K562 (cell line): Measurements from ENCODE around the gene ORM1. TPM values are rescaled to one million over a fixed set of nuclear protein-coding genes. Genes with fewer than 3 reads are reported as not detected.
A peak's percentile ranks its signal among the peaks of the same experiment; 100 is the strongest.

Experiments used
- ATAC-seq: fragments of 200-7000 bp; cut with Tn5 transposase; 3 replicates; pipeline ENCODE4 v1.9.1; 2020; ENCODE audit warnings: moderate library complexity
- BruUV-seq: library from RNA; stranded (reverse); fragments of 400-500 nt; replicated peaks from 2 replicates; lab custom pipeline; 2021; lab: Mats Ljungman, UMichigan
- CTCF ChIA-PET: fragments of 300-600 bp; formaldehyde crosslinking; extraction: SDS; loops from one replicate; lab custom pipeline; 2021; ENCODE audit warnings: low intra/inter-chr PET ratio; lab: Yijun Ruan, JAX
- POLR2A ChIA-PET: fragments of 300-600, 350-650 bp; sonication (Branson Sonifier 250); formaldehyde crosslinking; extraction: SDS; loops from one replicate; lab custom pipeline; 2021; ENCODE audit warnings: antibody characterized with exemption, inconsistent platforms; lab: Yijun Ruan, JAX
- DNase-seq, 4 experiments: peaks; one replicate each; pipeline versions ENCODE4 v3.0.0 to v3.0.0-alpha.2; 2011 to 2018; ENCODE audit warnings: low spot score in 3 of 4, mixed read lengths in 3 of 4; ENCODE audit errors: extremely low read depth in 1 of 4
- FAIRE-seq: peaks from 2 replicates; lab custom pipeline; 2011; peaks lifted over from hg19 to GRCh38; lab: Jason Lieb, UNC
- H2AFZ ChIP-seq: 2 replicates; pipeline ENCODE4 v1.6.0; 2011; ENCODE audit warnings: low read depth, low read length, control low read depth, inconsistent platforms
- H3K27ac ChIP-seq: fragments of 200-600 bp; 3 replicates; pipeline ENCODE4 v1.8.0; 2011; ENCODE audit warnings: low read depth, mild to moderate bottlenecking, control low read depth, inconsistent platforms, low read length, moderate library complexity, mixed read lengths; ENCODE audit errors: extremely low read depth
- H3K27me3 ChIP-seq, 2 experiments: fragments of 300-600 bp in 1 of 2; 2 replicates in 1 of 2; 3 replicates in 1 of 2; pipeline versions ENCODE4 v1.6.0 to v1.8.0; 2011; ENCODE audit warnings: inconsistent platforms in 2 of 2, low read length in 2 of 2, mild to moderate bottlenecking in 1 of 2, mixed read lengths in 1 of 2, moderate library complexity in 1 of 2; ENCODE audit not compliant: control insufficient read depth in 2 of 2, insufficient read depth in 2 of 2
- H3K36me3 ChIP-seq: fragments of 300-600 bp; 3 replicates; pipeline ENCODE4 v1.8.0; 2011; ENCODE audit warnings: mild to moderate bottlenecking, low read length, inconsistent platforms; ENCODE audit not compliant: control insufficient read depth, insufficient read depth
- H3K4me1 ChIP-seq, 2 experiments: fragments of 200-600 bp in 1 of 2; replicated peaks in 1 of 2; 2 replicates in 1 of 2; 3 replicates in 1 of 2; pipeline versions ENCODE4 v1.5.1 to v1.8.0; 2011; ENCODE audit warnings: inconsistent platforms in 2 of 2, low read length in 2 of 2, mild to moderate bottlenecking in 1 of 2, mixed read lengths in 1 of 2, moderate library complexity in 1 of 2; ENCODE audit not compliant: control insufficient read depth in 2 of 2, insufficient read depth in 2 of 2
- H3K4me2 ChIP-seq: 2 replicates; pipeline ENCODE4 v1.6.1; 2011; ENCODE audit warnings: low read length, control low read depth, inconsistent platforms, mixed read lengths; ENCODE audit not compliant: insufficient read depth
- H3K4me3 ChIP-seq: fragments of 200-600 bp; sonication (generic), shearing (Covaris generic); 2 replicates; pipeline ENCODE4 v1.5.1; 2016; ENCODE audit warnings: control low read depth, inconsistent platforms
- H3K79me2 ChIP-seq: fragments of 200-600 bp; 3 replicates; pipeline ENCODE4 v1.8.0; 2011; ENCODE audit warnings: low read length, inconsistent platforms; ENCODE audit not compliant: control insufficient read depth, insufficient read depth
- H3K9ac ChIP-seq, 2 experiments: 2 replicates each; pipeline versions ENCODE4 v1.6.0 to v1.6.1; 2011; ENCODE audit warnings: low read depth in 2 of 2, low read length in 2 of 2, control low read depth in 1 of 2, inconsistent platforms in 1 of 2, mild to moderate bottlenecking in 1 of 2, mixed read lengths in 1 of 2; ENCODE audit not compliant: insufficient read depth in 1 of 2
- H3K9me1 ChIP-seq: one replicate; pipeline ENCODE4 v1.6.0; 2011; ENCODE audit warnings: inconsistent platforms, mild to moderate bottlenecking, low read length, moderate library complexity; ENCODE audit not compliant: control insufficient read depth, insufficient read depth
- H3K9me3 ChIP-seq: replicated peaks from 2 replicates; pipeline ENCODE4 v1.5.1; 2011; ENCODE audit warnings: low read depth, low read length, inconsistent platforms; ENCODE audit not compliant: control insufficient read depth, insufficient read depth
- H4K20me1 ChIP-seq: replicated peaks from 2 replicates; pipeline ENCODE4 v1.6.1; 2011; ENCODE audit warnings: low read length, inconsistent platforms, mixed read lengths; ENCODE audit not compliant: control insufficient read depth, insufficient read depth
- E2F8 ChIP-seq: fragments of 450-650 bp; IDR thresholded peaks from 2 replicates; pipeline ENCODE4 v1.7.1; 2018; ENCODE audit warnings: mild to moderate bottlenecking, low read depth; ENCODE audit not compliant: partially characterized antibody
- EHMT2 ChIP-seq: fragments of 450-650 bp; IDR thresholded peaks from 2 replicates; pipeline ENCODE4 v1.6.1; 2018; ENCODE audit warnings: antibody characterized with exemption
- HES1 ChIP-seq: fragments of 450-650 bp; IDR thresholded peaks from 2 replicates; pipeline ENCODE4 v1.6.1; 2016; ENCODE audit warnings: low read depth, mild to moderate bottlenecking, moderate library complexity
- MCM2 ChIP-seq: fragments of 450-650 bp; IDR thresholded peaks from 2 replicates; pipeline ENCODE4 v1.6.1; 2017; ENCODE audit warnings: low read depth, mild to moderate bottlenecking
- MYNN ChIP-seq, 2 experiments: sonication (generic); formaldehyde crosslinking in 1 of 2; IDR thresholded peaks; 2 replicates each; pipeline versions ENCODE4 v1.5.0 to v1.6.1; 2016 to 2020; ENCODE audit warnings: antibody characterized with exemption in 1 of 2, missing genetic modification reagents in 1 of 2
- NFE2 ChIP-seq: IDR thresholded peaks from 2 replicates; pipeline ENCODE4 v1.6.1; 2014; ENCODE audit warnings: antibody characterized with exemption, low read depth
- RNF219 ChIP-seq: fragments of 250-450 bp; sonication (Bioruptor Pico); IDR thresholded peaks from 2 replicates; pipeline ENCODE4 v1.5.0; 2022; ENCODE audit warnings: mild to moderate bottlenecking
- TSC22D4 ChIP-seq: fragments of 450-650 bp; IDR thresholded peaks from 2 replicates; pipeline ENCODE4 v1.6.1; 2016; ENCODE audit warnings: missing genetic modification characterization, missing biosample characterization, control low read depth
- XRCC5 ChIP-seq: fragments of 200-400 bp; formaldehyde crosslinking; IDR thresholded peaks from 2 replicates; pipeline ENCODE4 v1.6.1; 2017; ENCODE audit warnings: low read depth, mild to moderate bottlenecking, low read length
- ZBTB26 ChIP-seq: fragments of 450-650 bp; formaldehyde crosslinking; IDR thresholded peaks from 2 replicates; pipeline ENCODE4 v1.4.0; 2022; ENCODE audit warnings: missing genetic modification characterization
- ZFP36 ChIP-seq: fragments of 150-350 bp; IDR thresholded peaks from 2 replicates; pipeline ENCODE4 v1.6.1; 2018; ENCODE audit warnings: low read length, low read depth; ENCODE audit not compliant: partially characterized antibody
- ZNF511 ChIP-seq: sonication (generic); formaldehyde crosslinking; IDR thresholded peaks from 2 replicates; pipeline ENCODE4 v1.8.0; 2022; ENCODE audit warnings: mild to moderate bottlenecking, missing genetic modification reagents
- ZNF695 ChIP-seq: fragments of 450-650 bp; formaldehyde crosslinking; IDR thresholded peaks from 2 replicates; pipeline ENCODE4 v1.4.0; 2020; ENCODE audit warnings: mild to moderate bottlenecking, moderate library complexity
- WGBS: fragments of 100-300 bp; shearing (Covaris generic); methylation state at CpG from one replicate; pipeline ENCODE4 v1.1.6; 2016; ENCODE audit warnings: low coverage, mixed read lengths; ENCODE audit not compliant: insufficient coverage; ENCODE audit errors: missing lambda C conversion rate; 5-methylcytosine and 5-hydroxymethylcytosine counted together
- in situ Hi-C: fragments of 300-500 bp; cut with MboI; formaldehyde crosslinking; loops from 4 replicates; pipeline ENCODE4 v1.15.0; 2018; ENCODE audit warnings: inconsistent platforms, mixed read lengths
- intact Hi-C: fragments of 100-400 bp; cut with micrococcal nuclease; formaldehyde crosslinking; loops from 2 replicates; pipeline ENCODE4 v1.14.2; 2022
- polyA plus RNA-seq, 8 experiments: library from polyadenylated mRNA; depleted of rRNA in 4 of 8; stranded (reverse) in 5 of 8; unstranded in 3 of 8; fragments of >200 nt; fragmentation: Nextera tagmentation in 2 of 8; fragmentation: Illumina TruSeq in 1 of 8; extraction: Ambion mirVana in 2 of 8; extraction: Trizol in 1 of 8; gene quantifications; 2 replicates each; pipeline versions ENCODE4 v1.2.1 to v1.2.3, GENCODE V29; 2011 to 2014; ENCODE audit warnings: inconsistent platforms in 1 of 8, missing spikeins in 1 of 8
- total RNA-seq, 7 experiments: library from RNA; depleted of rRNA in 6 of 7; stranded (reverse); fragments of >200 nt in 6 of 7; fragmentation: Illumina TruSeq in 2 of 7; extraction: Trizol in 2 of 7; gene quantifications; 2 replicates each; pipeline versions ENCODE4 v1.2.1 to v1.2.3, GENCODE V29; 2011 to 2021; ENCODE audit warnings: low replicate concordance in 1 of 7

The ORM1 gene
- total and polyA plus RNA-seq, 9 of the 15 experiments (the other 6 are each of a cell fraction or from before 2014, with no cell fraction given), result 2.9 TPM; not detected in 8

- no peak overlapping the region for H3K4me3 ChIP-seq
- H3K4me2 ChIP-seq, result no peak overlapping the region
- in situ Hi-C loops (no loop called here), intact Hi-C loops (no loop called here)
- no peaks in the 10 kb centered on the region for H3K79me2 ChIP-seq
- H3K36me3 ChIP-seq, result no peaks in the 10 kb centered on the region
- H3K9me3 ChIP-seq, result no peaks in the 10 kb centered on the region
- H3K27me3 ChIP-seq, result no peaks in the 10 kb centered on the region
- no peak overlapping the region for H3K9ac ChIP-seq
- no peak for DNase-seq
- no peak overlapping the region for H3K27ac ChIP-seq
- no peak overlapping the region for H2AFZ ChIP-seq
- no peak for ATAC-seq
- CTCF ChIA-PET, result interaction anchor here (0.6 kb wide), 1 partner anchor 1429 kb away, joined by 3 read pairs; no protein-coding TSS in a partner anchor
- no peak for FAIRE-seq
- no peaks in the 10 kb centered on the region for H3K9me1 ChIP-seq
- BruUV-seq, result no TSS peak
- POLR2A ChIA-PET, result interaction anchor here (0.7 kb wide), 1 partner anchor 17 kb away, joined by 5 read pairs; no protein-coding TSS in a partner anchor
- no peaks in the 10 kb centered on the region; the same call in 1 of the 2 replicates for H4K20me1 ChIP-seq
- peaks cover 0 to 17% of the 10 kb centered on the region in 2 experiments; a peak in 2 of 5 replicates for H3K4me1 ChIP-seq
- WGBS, result 77% methylated on average over 9 of the region's 9 CpGs
- TF ChIP-seq MCM2 (no peak), ZFP36 (no peak), NFE2 (no peak), HES1 (no peak), MYNN (IDR thresholded peaks at IDR 0.05) (no peak), MYNN (CRISPR knock-in tag; IDR thresholded peaks at IDR 0.05) (no peak), RNF219 (no peak), E2F8 (peak; percentile 41), ZNF511 (CRISPR knock-in tag) (no peak), XRCC5 (no peak), TSC22D4 (tag) (peak; percentile 32; the same call in 1 of the 2 replicates), EHMT2 (0 out of 2 replicates have a peak, but pooled peaks have one; percentile 39), ZBTB26 (peak; percentile 65; the same call in 1 of the 2 replicates), ZNF695 (CRISPR knock-in tag) (no peak)
Observed at GRCh38 chr9:114369216-114370130, 46.6 kb downstream of the ORM1 start.
